ENCODE results near the gene SDC1. TPM values are rescaled to one million over a fixed set of nuclear protein-coding genes. Genes with fewer than 3 reads are reported as not detected.

The SDC1 gene
- total RNA-seq, 2 experiments from 2014 or later: 0.10 TPM; not detected in 1

DNA sequence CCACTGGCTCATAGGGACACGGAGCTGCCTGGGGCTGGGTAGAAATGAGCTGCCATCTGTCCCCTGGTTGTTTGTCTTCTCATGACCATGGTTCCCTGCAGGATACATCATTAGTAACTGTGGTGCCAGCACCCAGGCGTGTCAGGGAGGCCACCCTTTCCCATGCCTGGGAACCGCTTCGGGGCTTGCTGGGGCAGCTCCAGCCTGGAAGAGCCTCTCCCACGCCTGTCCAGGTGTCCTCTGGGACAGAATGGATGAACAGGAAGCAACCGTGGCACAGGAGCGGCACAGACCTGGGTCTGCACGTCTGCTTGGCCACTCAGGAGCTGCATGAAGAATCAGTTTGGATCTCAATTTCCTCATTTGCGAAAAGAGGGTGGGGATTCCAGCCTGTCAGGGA is 34.8 kb downstream of the SDC1 start:
- Histone ChIP-seq H3K27ac (ENCODE audit: low read depth, low read length, poor library complexity, severe bottlenecking) (no peak overlapping the region), H3K4me3 (ENCODE audit: low read depth, low read length, poor library complexity, severe bottlenecking) (no peak overlapping the region), H3K79me2 (ENCODE audit: insufficient read depth, low read depth, low read length) (no peaks in the 10 kb centered on the region), H3K9me3 (ENCODE audit: low read length) (no peaks in the 10 kb centered on the region), H3K4me2 (ENCODE audit: low read length) (no peak overlapping the region), H3K9me2 (ENCODE audit: insufficient read depth, low read length) (no peaks in the 10 kb centered on the region), H3K36me3 (ENCODE audit: insufficient read depth, low read length) (no peaks in the 10 kb centered on the region), H4K20me1 (ENCODE audit: insufficient read depth, low read length) (no peaks in the 10 kb centered on the region), H3K4me1 (ENCODE audit: insufficient read depth, low read length, poor library complexity, severe bottlenecking) (no peaks in the 10 kb centered on the region), H2AFZ (ENCODE audit: low read length) (no peak overlapping the region)
- ChIA-PET CTCF (ENCODE audit: unreplicated experiment) (no interaction called here), POLR2A (no interaction called here)
- TF ChIP-seq, protein P1, sequence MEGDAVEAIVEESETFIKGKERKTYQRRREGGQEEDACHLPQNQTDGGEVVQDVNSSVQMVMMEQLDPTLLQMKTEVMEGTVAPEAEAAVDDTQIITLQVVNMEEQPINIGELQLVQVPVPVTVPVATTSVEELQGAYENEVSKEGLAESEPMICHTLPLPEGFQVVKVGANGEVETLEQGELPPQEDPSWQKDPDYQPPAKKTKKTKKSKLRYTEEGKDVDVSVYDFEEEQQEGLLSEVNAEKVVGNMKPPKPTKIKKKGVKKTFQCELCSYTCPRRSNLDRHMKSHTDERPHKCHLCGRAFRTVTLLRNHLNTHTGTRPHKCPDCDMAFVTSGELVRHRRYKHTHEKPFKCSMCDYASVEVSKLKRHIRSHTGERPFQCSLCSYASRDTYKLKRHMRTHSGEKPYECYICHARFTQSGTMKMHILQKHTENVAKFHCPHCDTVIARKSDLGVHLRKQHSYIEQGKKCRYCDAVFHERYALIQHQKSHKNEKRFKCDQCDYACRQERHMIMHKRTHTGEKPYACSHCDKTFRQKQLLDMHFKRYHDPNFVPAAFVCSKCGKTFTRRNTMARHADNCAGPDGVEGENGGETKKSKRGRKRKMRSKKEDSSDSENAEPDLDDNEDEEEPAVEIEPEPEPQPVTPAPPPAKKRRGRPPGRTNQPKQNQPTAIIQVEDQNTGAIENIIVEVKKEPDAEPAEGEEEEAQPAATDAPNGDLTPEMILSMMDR (conservative IDR thresholded peaks at IDR 0.05; ENCODE audit: low read length): no peak
- TF ChIP-seq EZH2phosphoT487 (IDR thresholded peaks at IDR 0.05; ENCODE audit: borderline replicate concordance, low read depth, low read length): no peak
- intact Hi-C loops (cut with micrococcal nuclease; ENCODE audit: unreplicated experiment): no loop called here
- DNase-seq (ENCODE audit: low spot score): no peak
- no TSS peak for BruUV-seq (replicated peaks)

DNA sequence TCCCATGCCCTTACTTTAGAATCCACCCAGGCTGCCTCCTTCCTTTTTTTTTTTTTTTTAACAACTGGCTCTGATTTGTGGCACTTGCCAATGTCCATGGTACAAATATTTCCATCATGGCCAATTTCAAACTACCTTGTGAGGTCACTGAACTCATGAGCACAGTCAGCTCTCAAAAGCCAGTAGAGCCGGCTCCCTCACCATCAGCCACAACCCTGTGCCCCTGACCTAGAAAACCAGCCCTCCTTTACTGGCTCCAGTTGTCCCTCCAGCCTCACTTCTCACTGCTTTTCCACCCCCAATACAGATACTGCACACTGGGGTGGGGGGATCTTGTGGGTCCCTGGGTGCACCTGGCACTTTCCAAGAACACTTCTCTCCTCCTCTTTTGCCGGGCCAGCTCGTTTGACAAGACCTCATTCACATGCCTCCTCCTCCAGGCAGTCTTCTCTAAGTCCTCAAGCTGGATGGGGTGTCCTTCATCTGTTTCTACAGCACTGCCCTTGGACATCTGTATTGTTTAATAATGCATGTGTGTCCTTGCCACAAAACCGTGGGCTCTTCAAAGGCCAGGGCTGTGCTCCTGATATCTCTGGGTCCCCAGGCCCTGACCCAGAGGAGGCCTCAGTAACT is 35.5 kb downstream of the SDC1 start:
- no TSS peak for BruUV-seq (replicated peaks)
- Histone ChIP-seq H2AFZ (ENCODE audit: low read length) (no peak overlapping the region), H3K4me2 (ENCODE audit: low read length) (no peak overlapping the region), H3K27ac (ENCODE audit: low read depth, low read length, poor library complexity, severe bottlenecking) (no peak overlapping the region), H3K79me2 (ENCODE audit: insufficient read depth, low read depth, low read length) (no peaks in the 10 kb centered on the region), H3K4me1 (ENCODE audit: insufficient read depth, low read length, poor library complexity, severe bottlenecking) (no peaks in the 10 kb centered on the region), H3K4me3 (ENCODE audit: low read depth, low read length, poor library complexity, severe bottlenecking) (no peak overlapping the region), H3K36me3 (ENCODE audit: insufficient read depth, low read length) (no peaks in the 10 kb centered on the region), H4K20me1 (ENCODE audit: insufficient read depth, low read length) (no peaks in the 10 kb centered on the region), H3K9me2 (ENCODE audit: insufficient read depth, low read length) (no peaks in the 10 kb centered on the region), H3K9me3 (ENCODE audit: low read length) (no peaks in the 10 kb centered on the region)
- ChIA-PET CTCF (ENCODE audit: unreplicated experiment) (no interaction called here), POLR2A (no interaction called here)
- DNase-seq (ENCODE audit: low spot score): no peak
- intact Hi-C loops (cut with micrococcal nuclease; ENCODE audit: unreplicated experiment): no loop called here
- TF ChIP-seq, protein P1 (conservative IDR thresholded peaks at IDR 0.05; ENCODE audit: low read length): no peak
- no peak for TF ChIP-seq EZH2phosphoT487 (IDR thresholded peaks at IDR 0.05; ENCODE audit: borderline replicate concordance, low read depth, low read length)

DNA sequence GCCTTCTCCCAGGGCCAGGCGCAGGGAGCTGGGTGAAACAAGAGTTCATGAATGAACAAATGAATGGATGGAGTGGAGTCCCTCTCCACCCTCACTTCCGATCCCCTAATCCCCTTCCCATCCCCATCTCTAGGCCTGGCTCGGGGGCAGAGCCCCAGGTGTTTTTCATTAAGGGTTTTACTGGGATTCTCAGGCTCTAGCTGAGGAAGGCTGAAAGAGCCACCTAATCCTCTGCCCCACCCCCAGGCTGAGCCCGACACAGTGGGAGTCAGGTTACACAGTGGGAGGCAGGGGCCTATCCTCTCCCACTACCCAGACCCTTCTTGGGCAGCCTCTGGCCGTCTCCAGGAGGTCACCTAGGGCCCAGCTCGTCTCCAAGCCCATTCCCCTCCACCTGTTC is 36.1 kb downstream of the SDC1 start:
- POLR2A ChIA-PET: interaction anchor here (0.6 kb wide), 1 partner anchor 107 kb away, joined by 4 read pairs; no protein-coding TSS in a partner anchor
- no peak overlapping the region for H3K4me2 ChIP-seq (ENCODE audit: low read length)
- no peak overlapping the region for H3K4me3 ChIP-seq (ENCODE audit: low read depth, low read length, poor library complexity, severe bottlenecking)
- no peaks in the 10 kb centered on the region for H3K9me3 ChIP-seq (ENCODE audit: low read length)
- intact Hi-C loops (cut with micrococcal nuclease; ENCODE audit: unreplicated experiment): no loop called here
- no peaks in the 10 kb centered on the region for H4K20me1 ChIP-seq (ENCODE audit: insufficient read depth, low read length)
- no peak overlapping the region for H2AFZ ChIP-seq (ENCODE audit: low read length)
- DNase-seq (ENCODE audit: low spot score): no peak
- H3K36me3 ChIP-seq (ENCODE audit: insufficient read depth, low read length): no peaks in the 10 kb centered on the region
- CTCF ChIA-PET (ENCODE audit: unreplicated experiment): no interaction called here
- H3K27ac ChIP-seq (ENCODE audit: low read depth, low read length, poor library complexity, severe bottlenecking): no peak overlapping the region
- no peaks in the 10 kb centered on the region for H3K79me2 ChIP-seq (ENCODE audit: insufficient read depth, low read depth, low read length)
- no peaks in the 10 kb centered on the region for H3K4me1 ChIP-seq (ENCODE audit: insufficient read depth, low read length, poor library complexity, severe bottlenecking)
- H3K9me2 ChIP-seq (ENCODE audit: insufficient read depth, low read length): no peaks in the 10 kb centered on the region
- TF ChIP-seq, protein P1 (conservative IDR thresholded peaks at IDR 0.05; ENCODE audit: low read length): no peak
- no peak for TF ChIP-seq EZH2phosphoT487 (IDR thresholded peaks at IDR 0.05; ENCODE audit: borderline replicate concordance, low read depth, low read length)
- BruUV-seq (replicated peaks): no TSS peak
